ENCODE measurements around the gene FIP1L1. TPM values are rescaled to one million over a fixed set of nuclear protein-coding genes. Genes with fewer than 3 reads are reported as not detected.
"Not testable (repeated sequence)": the region's sequence is repeated elsewhere in the genome, so short reads cannot be mapped to it uniquely, and the experiment has no call there.

The FIP1L1 gene
- total RNA-seq, 4 donors from 2014 or later, result 31.9 to 44.4 (median 39.6) TPM

DNA sequence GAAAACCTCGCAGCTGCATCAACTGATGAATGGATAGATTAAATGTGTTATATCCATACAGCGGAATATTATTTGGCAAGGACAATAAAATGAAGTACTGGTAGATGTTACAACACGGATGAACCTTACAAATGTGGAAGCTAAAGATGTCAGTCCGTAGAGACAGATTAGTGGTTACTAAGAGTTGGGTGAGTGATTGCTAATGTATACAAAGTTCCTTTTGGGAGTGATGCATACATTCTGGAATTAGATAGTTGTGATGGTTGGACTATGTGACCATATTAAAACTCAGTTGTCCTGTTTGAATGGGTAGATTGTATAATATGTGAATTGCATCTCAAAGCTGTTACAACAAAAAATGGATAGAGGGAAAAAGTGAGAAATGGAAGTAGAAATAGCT is 2.8 kb downstream of the FIP1L1 start:
- 86% methylated on average over 4 of the region's 4 CpGs for WGBS

DNA sequence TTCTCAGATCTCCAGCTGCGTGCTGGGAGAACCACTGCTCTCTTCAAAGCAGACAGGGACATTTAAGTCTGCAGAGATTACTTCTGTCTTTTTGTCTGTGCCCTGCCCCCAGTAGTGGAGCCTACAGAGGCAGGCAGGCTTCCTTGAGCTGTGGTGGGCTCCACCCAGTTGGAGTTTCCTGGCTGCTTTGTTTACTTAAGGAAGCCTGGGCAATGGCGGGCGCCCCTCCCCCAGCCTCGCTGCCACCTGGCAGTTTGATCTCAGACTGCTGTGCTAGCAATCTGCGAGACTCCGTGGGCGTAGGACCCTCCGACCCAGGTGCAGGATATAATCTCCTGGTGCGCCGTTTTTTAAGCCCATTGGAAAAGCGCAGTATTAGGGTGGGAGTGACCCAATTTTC is 32.0 kb downstream of the FIP1L1 start:
- H3K4me1 ChIP-seq; intact Hi-C loops (cut with DNase I); H3K9me3 ChIP-seq; DNase-seq (ENCODE audit: extremely low spot score); H3K4me3 ChIP-seq; H3K27ac ChIP-seq (replicated peaks in 1 of 4); H3K27me3 ChIP-seq: not testable (repeated sequence)
- peaks cover 4 to 14% (median 9%) of the 10 kb centered on the region in 4 donors for H3K36me3 ChIP-seq
- 95% methylated on average over 10 of the region's 11 CpGs for WGBS

More for the DNA sequence above, 2.8 kb downstream of the FIP1L1 start:
- DNase-seq (ENCODE audit: extremely low spot score), result no peak
- no peak for TF ChIP-seq POLR2AphosphoS5 (IDR thresholded peaks at IDR 0.05)
- TF ChIP-seq, protein P1, sequence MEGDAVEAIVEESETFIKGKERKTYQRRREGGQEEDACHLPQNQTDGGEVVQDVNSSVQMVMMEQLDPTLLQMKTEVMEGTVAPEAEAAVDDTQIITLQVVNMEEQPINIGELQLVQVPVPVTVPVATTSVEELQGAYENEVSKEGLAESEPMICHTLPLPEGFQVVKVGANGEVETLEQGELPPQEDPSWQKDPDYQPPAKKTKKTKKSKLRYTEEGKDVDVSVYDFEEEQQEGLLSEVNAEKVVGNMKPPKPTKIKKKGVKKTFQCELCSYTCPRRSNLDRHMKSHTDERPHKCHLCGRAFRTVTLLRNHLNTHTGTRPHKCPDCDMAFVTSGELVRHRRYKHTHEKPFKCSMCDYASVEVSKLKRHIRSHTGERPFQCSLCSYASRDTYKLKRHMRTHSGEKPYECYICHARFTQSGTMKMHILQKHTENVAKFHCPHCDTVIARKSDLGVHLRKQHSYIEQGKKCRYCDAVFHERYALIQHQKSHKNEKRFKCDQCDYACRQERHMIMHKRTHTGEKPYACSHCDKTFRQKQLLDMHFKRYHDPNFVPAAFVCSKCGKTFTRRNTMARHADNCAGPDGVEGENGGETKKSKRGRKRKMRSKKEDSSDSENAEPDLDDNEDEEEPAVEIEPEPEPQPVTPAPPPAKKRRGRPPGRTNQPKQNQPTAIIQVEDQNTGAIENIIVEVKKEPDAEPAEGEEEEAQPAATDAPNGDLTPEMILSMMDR (IDR thresholded peaks at IDR 0.05), result no peak
- no peak for TF ChIP-seq EP300 (IDR thresholded peaks at IDR 0.05)
- TF ChIP-seq POLR2A (IDR thresholded peaks at IDR 0.05; ENCODE audit: low read depth), result no peak
- peaks cover 7 to 33% (median 21%) of the 10 kb centered on the region in 4 donors for H3K36me3 ChIP-seq
- no peaks in the 10 kb centered on the region for H3K27me3 ChIP-seq
- intact Hi-C loops (cut with DNase I), result no loop called here
- H3K4me3 ChIP-seq, result no peak overlapping the region
- H3K27ac ChIP-seq (replicated peaks in 1 of 4), result no peak overlapping the region
- no peaks in the 10 kb centered on the region for H3K9me3 ChIP-seq
- H3K4me1 ChIP-seq, result peaks cover 3 to 32% (median 26%) of the 10 kb centered on the region in 4 donors

DNA sequence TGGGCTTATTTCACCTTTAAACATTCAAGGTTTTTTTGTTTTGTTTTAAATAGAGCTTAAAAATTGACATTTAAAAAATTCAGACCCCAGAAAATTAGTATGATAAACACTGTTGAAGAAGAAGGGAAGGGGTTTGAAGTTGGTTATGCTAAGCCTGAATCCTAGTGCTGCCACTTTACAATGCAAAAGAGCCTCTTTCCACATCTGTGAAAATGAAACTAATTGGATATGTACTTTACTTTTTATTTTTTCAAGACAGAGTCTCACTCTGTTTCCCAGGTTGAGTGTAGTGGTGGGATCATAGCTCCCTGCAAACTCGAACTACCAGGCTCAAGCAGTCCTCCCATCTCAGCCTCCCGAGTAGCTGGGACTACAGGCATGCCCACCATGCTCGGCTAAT is 41.8 kb downstream of the FIP1L1 start:
- no peak overlapping the region for H3K27ac ChIP-seq (replicated peaks in 1 of 4)
- 100% methylated on average over 3 of the region's 3 CpGs for WGBS
- H3K27me3 ChIP-seq, result no peaks in the 10 kb centered on the region
- no peak overlapping the region for H3K4me3 ChIP-seq
- DNase-seq (ENCODE audit: extremely low spot score), result no peak
- no peak for TF ChIP-seq POLR2A (IDR thresholded peaks at IDR 0.05; ENCODE audit: low read depth)
- H3K9me3 ChIP-seq, result no peaks in the 10 kb centered on the region
- no peaks in the 10 kb centered on the region for H3K4me1 ChIP-seq
- H3K36me3 ChIP-seq, result peaks cover 0 to 16% (median 2%) of the 10 kb centered on the region in 4 donors
- intact Hi-C loops (cut with DNase I), result no loop called here

DNA sequence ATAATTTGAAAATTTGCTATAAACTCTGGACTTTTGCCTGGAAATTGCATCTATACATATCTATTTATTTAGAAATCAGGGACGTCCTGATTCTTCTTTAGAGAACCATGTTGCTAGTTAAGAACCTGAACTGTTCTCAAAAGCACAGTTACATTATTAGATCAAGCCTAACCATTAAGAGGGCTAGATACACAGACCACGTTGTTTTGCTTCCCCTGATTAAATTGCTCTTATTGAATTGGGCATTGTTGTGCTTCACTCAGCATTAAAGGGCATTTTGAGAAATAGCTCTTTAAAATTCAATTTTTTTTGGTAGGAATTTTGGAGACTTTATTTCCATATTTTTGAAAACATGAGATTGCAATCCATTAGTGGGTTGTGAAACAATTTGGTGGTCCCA is 44.4 kb downstream of the FIP1L1 start:
- no peak for DNase-seq (ENCODE audit: extremely low spot score)
- intact Hi-C loops (cut with DNase I), result no loop called here

DNA sequence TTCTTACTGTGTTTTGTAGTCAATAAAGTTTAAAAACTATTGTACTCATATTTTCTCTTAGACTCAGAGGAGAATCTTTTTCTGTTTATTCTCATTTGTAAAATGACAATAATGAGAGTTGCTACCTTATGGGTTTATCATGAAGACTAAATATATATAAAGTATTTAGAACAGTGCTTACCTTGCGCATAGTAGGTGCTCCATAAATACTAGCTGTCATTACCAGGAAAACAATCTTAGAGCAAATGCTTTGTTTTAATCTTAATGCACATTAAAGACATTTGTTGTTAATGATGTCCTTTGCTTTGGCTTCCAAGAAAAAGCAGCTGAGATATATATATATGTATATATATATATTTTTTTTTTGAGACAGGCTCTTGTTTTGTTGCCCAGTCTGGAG is 44.9 kb downstream of the FIP1L1 start:
- no peaks in the 10 kb centered on the region for H3K27me3 ChIP-seq
- no peak overlapping the region for H3K27ac ChIP-seq (replicated peaks in 1 of 4)
- no peaks in the 10 kb centered on the region for H3K9me3 ChIP-seq
- no peak overlapping the region for H3K4me3 ChIP-seq
- no peaks in the 10 kb centered on the region for H3K4me1 ChIP-seq
- intact Hi-C loops (cut with DNase I), result no loop called here
- peaks cover 0 to 19% (median 6%) of the 10 kb centered on the region in 4 donors for H3K36me3 ChIP-seq
- DNase-seq (ENCODE audit: extremely low spot score), result no peak
- TF ChIP-seq, protein P1 (IDR thresholded peaks at IDR 0.05), result no peak
- TF ChIP-seq POLR2A (IDR thresholded peaks at IDR 0.05; ENCODE audit: low read depth) (no peak), EP300 (IDR thresholded peaks at IDR 0.05) (no peak), POLR2AphosphoS5 (IDR thresholded peaks at IDR 0.05) (no peak)
- WGBS, result 97% methylated on average over 1 of the region's 1 CpG

More for the DNA sequence above, 44.4 kb downstream of the FIP1L1 start:
- no peak for TF ChIP-seq POLR2A (IDR thresholded peaks at IDR 0.05; ENCODE audit: low read depth)
- TF ChIP-seq POLR2AphosphoS5 (IDR thresholded peaks at IDR 0.05), result no peak
- TF ChIP-seq EP300 (IDR thresholded peaks at IDR 0.05), result no peak
- TF ChIP-seq, protein P1 (IDR thresholded peaks at IDR 0.05), result no peak
- Histone ChIP-seq H3K27ac (replicated peaks in 1 of 4) (no peak overlapping the region), H3K9me3 (no peaks in the 10 kb centered on the region), H3K36me3 (peaks cover 0 to 15% (median 4%) of the 10 kb centered on the region in 4 donors), H3K4me1 (no peaks in the 10 kb centered on the region), H3K27me3 (no peaks in the 10 kb centered on the region), H3K4me3 (no peak overlapping the region)
- 98% methylated on average over 2 of the region's 2 CpGs for WGBS

DNA sequence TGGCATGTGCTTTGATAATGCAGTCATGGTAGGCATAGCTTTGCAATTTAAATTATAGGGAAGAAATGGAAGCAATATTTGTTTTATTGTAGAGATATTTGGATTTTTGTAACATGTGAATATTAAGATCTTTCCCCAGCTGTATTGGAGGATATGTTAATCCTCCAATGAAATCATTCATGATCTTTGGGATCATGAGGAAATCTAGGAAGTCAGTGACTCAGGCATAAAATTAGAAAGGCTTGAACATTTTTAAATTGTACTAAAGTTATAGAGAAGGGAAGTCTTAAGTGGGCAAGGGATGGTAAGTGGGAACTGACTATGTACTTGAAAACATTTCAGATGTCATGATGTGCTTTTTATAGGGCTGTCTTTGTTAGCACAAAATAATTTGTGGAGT is 46.8 kb downstream of the FIP1L1 start:
- no peaks in the 10 kb centered on the region for H3K27me3 ChIP-seq
- H3K4me1 ChIP-seq, result no peaks in the 10 kb centered on the region
- no peak overlapping the region for H3K4me3 ChIP-seq
- no peaks in the 10 kb centered on the region for H3K9me3 ChIP-seq
- no peak for DNase-seq (ENCODE audit: extremely low spot score)
- H3K36me3 ChIP-seq, result peaks cover 4 to 32% (median 18%) of the 10 kb centered on the region in 4 donors
- intact Hi-C loops (cut with DNase I), result no loop called here
- H3K27ac ChIP-seq (replicated peaks in 1 of 4), result no peak overlapping the region
- TF ChIP-seq POLR2AphosphoS5 (IDR thresholded peaks at IDR 0.05) (no peak), EP300 (IDR thresholded peaks at IDR 0.05) (no peak), POLR2A (IDR thresholded peaks at IDR 0.05; ENCODE audit: low read depth) (no peak)
- TF ChIP-seq, protein P1 (IDR thresholded peaks at IDR 0.05), result no peak

Measured in esophagus muscularis mucosa (tissue), 4 donors.